Heart left ventricle (tissue), 13 donors: ENCODE data around the gene ZNF324B.

Experiments used
- CTCF ChIP-seq, 12 donors: fragments of 200-600 bp; sonication (generic) in 4 of 12; IDR thresholded peaks; one replicate each; pipeline versions ENCODE4 v1.5.0 to v1.8.0; 2018 to 2022; ENCODE audit warnings: antibody characterized with exemption in 12 of 12, mild to moderate bottlenecking in 5 of 12
- POLR2A ChIP-seq, 2 donors: fragments of 450-650 bp; IDR thresholded peaks; one replicate each; pipeline ENCODE4 v1.6.1; 2017; ENCODE audit warnings: antibody characterized with exemption in 2 of 2, mild to moderate bottlenecking in 2 of 2, moderate library complexity in 2 of 2
- donor health status: ischemic (EF 13 %, LVEDD 7.1; RV severe dilation, severe dysfunction).
- donor health status: DM: no; HTN: yes; CAD: no.
- donor health status: DM: no; HTN: no; CAD: no.
- donor health status: ischemic (EF 25% LVEDD 6.9; RV normal size, moderate dysfunction).
- donor health status: ischemic (EF 25% LVEDD 5.7; RV mildly dilated, moderate dysfunction).
- donor health status: ischemic (EF 35%, LVEDD 5.7; RV mildly dilated, moderate dysfunction).
- donor health status: nonischemic (EF 11% LVEDD 7.7; RV severe dilation, severe dysfunction).
- donor health status: DM: yes; HTN: yes; CAD: no.
- donor health status: PGD.
- donor health status: ischemic (EF 29% LVEDD 5.4; RV normal size, mild dysfunction).
- donor health status: nonischemic (EF 23%, LVEDD 6.1; RV moderate dilation, normal function).

- TF ChIP-seq CTCF (IDR thresholded peaks at IDR 0.05) = no peak
- TF ChIP-seq POLR2A (IDR thresholded peaks at IDR 0.05) = no peak
Measured at GRCh38 chr19:58417071-58417470, 34.4 kb upstream of the ZNF324B start.
